ENCODE results near the gene ANTXRL. TPM values are rescaled to one million over a fixed set of nuclear protein-coding genes. Genes with fewer than 3 reads are reported as not detected.
A peak's percentile ranks its signal among the peaks of the same experiment; 100 is the strongest.
"Not testable (repeated sequence)": the region's sequence is repeated elsewhere in the genome, so short reads cannot be mapped to it uniquely, and the experiment has no call there.

The ANTXRL gene
- total RNA-seq, 2 experiments from 2014 or later, result not detected

DNA sequence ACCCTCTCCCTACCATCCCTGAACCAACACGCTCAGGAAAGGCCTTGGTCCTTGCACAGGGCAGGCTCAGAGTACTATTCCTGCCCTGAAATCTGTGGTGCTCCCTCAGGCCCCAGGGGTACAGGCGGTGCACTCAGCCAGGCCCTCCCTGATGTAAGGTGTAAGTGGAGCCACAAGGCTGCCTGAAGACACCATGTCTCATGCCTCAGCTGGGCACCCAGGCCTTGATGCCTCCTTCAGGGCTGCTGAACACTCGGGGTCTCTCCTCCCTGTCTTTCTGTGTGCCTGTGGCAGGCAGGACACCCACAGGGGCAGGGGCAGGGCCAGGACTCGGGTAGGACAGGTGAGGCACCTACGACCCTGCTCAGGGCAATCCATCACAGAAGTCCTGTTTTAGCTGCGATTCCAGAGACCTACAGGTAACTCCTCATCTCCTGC, 22.9 kb upstream of the ANTXRL start:
- Mint-ChIP-seq H3K27ac (no peak overlapping the region), H3K4me3 (no peak overlapping the region), H3K36me3 (ENCODE audit: low read depth) (peaks cover 63% of the 10 kb centered on the region)

DNA sequence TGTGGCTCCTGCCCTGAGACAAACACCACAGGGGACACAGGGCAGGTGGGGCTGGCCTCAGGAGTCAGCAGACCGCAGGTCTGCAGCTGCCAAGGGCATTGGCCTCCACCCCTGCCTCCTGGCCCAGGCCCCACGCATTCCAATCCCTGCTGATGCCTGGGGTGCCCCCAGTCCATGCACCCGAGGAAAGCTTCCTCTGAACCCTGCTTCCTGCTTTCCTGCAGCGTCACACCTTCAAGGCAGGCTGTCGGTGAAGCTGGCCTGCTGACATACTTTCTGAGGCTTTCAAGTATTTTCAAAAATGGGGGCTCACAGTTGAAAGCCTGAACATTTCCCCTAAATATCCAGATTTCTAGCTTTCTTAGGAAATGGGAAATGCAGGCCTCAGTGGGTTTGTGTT, 22.5 kb upstream of the ANTXRL start:
- Histone ChIP-seq H3K9me3 (ENCODE audit: control insufficient read depth in 1 of 2, insufficient read depth in 1 of 2, low read length in 2 of 2) (no peaks in the 10 kb centered on the region), H3K36me3 (ENCODE audit: insufficient read depth, low read length) (peaks cover 43% of the 10 kb centered on the region), H3K27ac (ENCODE audit: low read depth in 1 of 2, low read length in 2 of 2) (no peak overlapping the region), H3K4me3 (ENCODE audit: low read length) (no peak overlapping the region), H3K27me3 (ENCODE audit: control insufficient read depth in 1 of 2, insufficient read depth in 2 of 2, low read length in 2 of 2) (no peaks in the 10 kb centered on the region), H3K4me1 (ENCODE audit: insufficient read depth, low read length) (peaks cover 45% of the 10 kb centered on the region)
- ChIA-PET CTCF (no interaction called here), POLR2A (no interaction called here)
- Mint-ChIP-seq H3K4me1 (ENCODE audit: low read depth) (peaks cover 53% of the 10 kb centered on the region), H3K4me3 (peak overlapping the region; percentile 32), H3K36me3 (ENCODE audit: low read depth) (peaks cover 65% of the 10 kb centered on the region), H3K27me3 (no peaks in the 10 kb centered on the region), H3K27ac (no peak overlapping the region), H3K9me3 (no peaks in the 10 kb centered on the region)
- ATAC-seq (ENCODE audit: poor library complexity) (no peak), DNase-seq (no peak)
- intact Hi-C loops (cut with DNase I, micrococcal nuclease), result no loop called here
- TF ChIP-seq, protein P1, sequence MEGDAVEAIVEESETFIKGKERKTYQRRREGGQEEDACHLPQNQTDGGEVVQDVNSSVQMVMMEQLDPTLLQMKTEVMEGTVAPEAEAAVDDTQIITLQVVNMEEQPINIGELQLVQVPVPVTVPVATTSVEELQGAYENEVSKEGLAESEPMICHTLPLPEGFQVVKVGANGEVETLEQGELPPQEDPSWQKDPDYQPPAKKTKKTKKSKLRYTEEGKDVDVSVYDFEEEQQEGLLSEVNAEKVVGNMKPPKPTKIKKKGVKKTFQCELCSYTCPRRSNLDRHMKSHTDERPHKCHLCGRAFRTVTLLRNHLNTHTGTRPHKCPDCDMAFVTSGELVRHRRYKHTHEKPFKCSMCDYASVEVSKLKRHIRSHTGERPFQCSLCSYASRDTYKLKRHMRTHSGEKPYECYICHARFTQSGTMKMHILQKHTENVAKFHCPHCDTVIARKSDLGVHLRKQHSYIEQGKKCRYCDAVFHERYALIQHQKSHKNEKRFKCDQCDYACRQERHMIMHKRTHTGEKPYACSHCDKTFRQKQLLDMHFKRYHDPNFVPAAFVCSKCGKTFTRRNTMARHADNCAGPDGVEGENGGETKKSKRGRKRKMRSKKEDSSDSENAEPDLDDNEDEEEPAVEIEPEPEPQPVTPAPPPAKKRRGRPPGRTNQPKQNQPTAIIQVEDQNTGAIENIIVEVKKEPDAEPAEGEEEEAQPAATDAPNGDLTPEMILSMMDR (IDR thresholded peaks at IDR 0.05), result no peak

More for the DNA sequence above, 22.9 kb upstream of the ANTXRL start:
- Histone ChIP-seq H3K9me3 (ENCODE audit: control insufficient read depth in 1 of 2, insufficient read depth in 1 of 2, low read length in 2 of 2) (no peaks in the 10 kb centered on the region), H3K4me1 (ENCODE audit: insufficient read depth, low read length) (peaks cover 44% of the 10 kb centered on the region), H3K4me3 (ENCODE audit: low read length) (no peak overlapping the region), H3K27ac (ENCODE audit: low read depth in 1 of 2, low read length in 2 of 2) (no peak overlapping the region), H3K36me3 (ENCODE audit: insufficient read depth, low read length) (peaks cover 43% of the 10 kb centered on the region), H3K27me3 (ENCODE audit: control insufficient read depth in 1 of 2, insufficient read depth in 2 of 2, low read length in 2 of 2) (no peaks in the 10 kb centered on the region)
- no peaks in the 10 kb centered on the region for H3K27me3 Mint-ChIP-seq
- DNase-seq (no peak), ATAC-seq (ENCODE audit: poor library complexity) (no peak)
- TF ChIP-seq, protein P1 (IDR thresholded peaks at IDR 0.05), result no peak
- intact Hi-C loops (cut with DNase I, micrococcal nuclease), result no loop called here
- peaks cover 55% of the 10 kb centered on the region for H3K4me1 Mint-ChIP-seq (ENCODE audit: low read depth)
- ChIA-PET CTCF (no interaction called here), POLR2A (no interaction called here)
- H3K9me3 Mint-ChIP-seq, result no peaks in the 10 kb centered on the region

DNA sequence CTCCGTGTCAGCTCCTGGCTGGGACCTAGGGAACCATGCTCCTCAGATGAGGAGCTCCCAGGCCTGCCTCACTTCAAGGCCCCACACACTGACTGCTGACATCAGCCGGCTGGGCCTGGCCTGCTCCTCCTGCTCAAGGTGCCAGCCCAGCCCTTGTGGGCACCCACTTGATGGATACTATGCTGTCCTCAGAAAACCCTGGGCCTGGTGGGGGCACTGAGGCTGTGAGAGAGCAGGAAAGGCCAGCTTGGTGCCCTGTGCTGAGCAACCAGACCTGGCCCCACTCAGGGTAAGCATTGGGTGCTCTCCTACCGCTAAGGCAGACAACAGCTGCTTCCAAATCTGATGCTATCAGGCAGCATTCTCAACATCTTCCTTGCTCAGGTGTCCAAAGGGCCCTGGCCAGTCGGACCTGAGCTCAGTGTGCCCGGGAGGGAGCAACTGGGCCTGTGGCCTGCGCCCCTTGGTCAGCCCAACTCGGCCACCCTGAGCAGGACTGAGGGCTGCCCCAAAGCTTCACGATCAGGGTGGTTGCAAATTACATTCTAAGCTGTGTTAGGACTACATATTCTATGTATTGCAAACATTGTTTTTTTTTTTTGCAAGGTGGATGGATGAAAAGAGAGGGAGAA, 21.9 kb upstream of the ANTXRL start:
- ATAC-seq (ENCODE audit: poor library complexity), result no peak
- H3K4me1 ChIP-seq (ENCODE audit: insufficient read depth, low read length), result peaks cover 51% of the 10 kb centered on the region
- H3K4me3 ChIP-seq (ENCODE audit: low read length), result no peak overlapping the region
- Mint-ChIP-seq H3K9me3 (no peaks in the 10 kb centered on the region), H3K4me1 (ENCODE audit: low read depth) (peaks cover 48% of the 10 kb centered on the region), H3K27me3 (no peaks in the 10 kb centered on the region), H3K36me3 (ENCODE audit: low read depth) (peaks cover 64% of the 10 kb centered on the region), H3K27ac (no peak overlapping the region), H3K4me3 (peak overlapping the region; percentile 76)
- no peaks in the 10 kb centered on the region for H3K27me3 ChIP-seq (ENCODE audit: control insufficient read depth in 1 of 2, insufficient read depth in 2 of 2, low read length in 2 of 2)
- POLR2A ChIA-PET, result no interaction called here
- intact Hi-C loops (cut with DNase I, micrococcal nuclease), result no loop called here
- H3K36me3 ChIP-seq (ENCODE audit: insufficient read depth, low read length), result peaks cover 41% of the 10 kb centered on the region
- DNase-seq, result peak in 1 of 14 experiments; percentile 31
- TF ChIP-seq, protein P1 (IDR thresholded peaks at IDR 0.05), result no peak
- H3K27ac ChIP-seq (ENCODE audit: low read depth in 1 of 2, low read length in 2 of 2), result no peak overlapping the region
- CTCF ChIA-PET, result no interaction called here
- no peaks in the 10 kb centered on the region for H3K9me3 ChIP-seq (ENCODE audit: control insufficient read depth in 1 of 2, insufficient read depth in 1 of 2, low read length in 2 of 2)

DNA sequence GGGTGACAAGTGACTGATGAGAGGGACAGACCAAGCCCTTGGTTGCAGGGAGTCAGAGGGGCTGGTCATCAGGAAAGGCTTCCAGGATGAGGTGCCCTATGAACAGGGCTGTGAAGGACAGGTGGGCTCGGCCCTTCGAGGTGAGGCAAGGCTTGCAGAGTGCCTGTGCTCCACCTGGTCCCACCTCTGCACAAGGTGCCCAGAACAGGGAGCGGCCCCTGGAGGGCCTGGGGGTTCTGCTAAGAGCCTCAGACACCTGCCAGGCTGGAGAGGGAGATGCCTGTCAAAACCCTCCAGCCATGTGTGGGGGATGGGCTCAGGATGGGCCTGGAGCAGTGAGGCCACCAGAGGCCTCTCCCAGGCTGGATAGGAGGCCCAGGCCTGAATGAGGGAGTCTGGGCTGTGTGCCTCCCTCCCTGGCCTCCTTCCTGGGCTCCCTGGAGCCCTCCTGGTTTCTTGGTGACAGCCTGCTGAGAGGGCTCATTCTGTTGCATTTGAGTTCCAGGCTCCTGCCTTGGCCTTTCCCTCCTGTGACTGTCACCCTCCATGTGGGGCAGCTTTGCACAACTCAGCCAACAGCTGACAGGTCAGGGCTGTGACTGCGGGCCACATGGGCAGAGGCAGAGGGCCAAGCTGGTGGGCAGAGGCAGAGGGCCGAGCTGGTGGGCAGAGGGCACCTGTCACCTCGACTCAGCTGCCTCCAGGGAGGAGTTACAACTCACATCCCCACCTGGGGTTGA, 21.1 kb upstream of the ANTXRL start:
- H3K9me3 Mint-ChIP-seq; H3K9me3 ChIP-seq (ENCODE audit: control insufficient read depth in 1 of 2, insufficient read depth in 1 of 2, low read length in 2 of 2); H3K27me3 Mint-ChIP-seq; DNase-seq; intact Hi-C loops (cut with DNase I, micrococcal nuclease); H3K27ac Mint-ChIP-seq; ATAC-seq (ENCODE audit: poor library complexity); H3K4me3 ChIP-seq (ENCODE audit: low read length); H3K27me3 ChIP-seq (ENCODE audit: control insufficient read depth in 1 of 2, insufficient read depth in 2 of 2, low read length in 2 of 2); CTCF ChIA-PET: not testable (repeated sequence)
- H3K36me3 Mint-ChIP-seq (ENCODE audit: low read depth), result peaks cover 57% of the 10 kb centered on the region
- Histone ChIP-seq H3K4me1 (ENCODE audit: insufficient read depth, low read length) (peaks cover 59% of the 10 kb centered on the region), H3K27ac (ENCODE audit: low read depth in 1 of 2, low read length in 2 of 2) (peak overlapping the region in 1 of 2 donors; percentile 31), H3K36me3 (ENCODE audit: insufficient read depth, low read length) (peaks cover 39% of the 10 kb centered on the region)
- peaks cover 51% of the 10 kb centered on the region for H3K4me1 Mint-ChIP-seq (ENCODE audit: low read depth)
- H3K4me3 Mint-ChIP-seq, result peak overlapping the region; percentile 76
- POLR2A ChIA-PET, result interaction anchor here (0.9 kb wide), 1 partner anchor 17 kb away, joined by 3 read pairs; no protein-coding TSS in a partner anchor

Data from CD4-positive, alpha-beta T cell (primary cell).